Adipocyte (in vitro differentiated cells): ENCODE data around the gene CTXND1.

Experiments
- DNase-seq: peaks from one replicate; pipeline ENCODE4 v3.0.0-alpha.2; 2015; ENCODE audit warnings: low read depth
- H3K27me3 ChIP-seq: replicated peaks from 2 replicates; pipeline ENCODE4 v1.7.0; 2013; ENCODE audit warnings: mild to moderate bottlenecking, low read length, moderate library complexity; ENCODE audit not compliant: control insufficient read depth, insufficient read depth
- H3K36me3 ChIP-seq: 2 replicates; pipeline ENCODE4 v1.7.0; 2013; ENCODE audit warnings: low read length, mild to moderate bottlenecking, moderate library complexity; ENCODE audit not compliant: control insufficient read depth, insufficient read depth, severe bottlenecking
- H3K4me1 ChIP-seq: 2 replicates; pipeline ENCODE4 v1.7.0; 2013; ENCODE audit warnings: mild to moderate bottlenecking, low read length, moderate library complexity; ENCODE audit not compliant: control insufficient read depth, insufficient read depth
- H3K4me3 ChIP-seq: 2 replicates; pipeline ENCODE4 v1.7.0; 2013; ENCODE audit warnings: mild to moderate bottlenecking, low read length, moderate library complexity
- H3K9ac ChIP-seq: 2 replicates; pipeline ENCODE4 v1.7.0; 2013; ENCODE audit warnings: mild to moderate bottlenecking, low read length, moderate library complexity
- H3K9me3 ChIP-seq: 2 replicates; pipeline ENCODE4 v1.7.0; 2013; ENCODE audit warnings: mild to moderate bottlenecking, low read length, moderate library complexity; ENCODE audit not compliant: control insufficient read depth

The CTXND1 gene

DNA sequence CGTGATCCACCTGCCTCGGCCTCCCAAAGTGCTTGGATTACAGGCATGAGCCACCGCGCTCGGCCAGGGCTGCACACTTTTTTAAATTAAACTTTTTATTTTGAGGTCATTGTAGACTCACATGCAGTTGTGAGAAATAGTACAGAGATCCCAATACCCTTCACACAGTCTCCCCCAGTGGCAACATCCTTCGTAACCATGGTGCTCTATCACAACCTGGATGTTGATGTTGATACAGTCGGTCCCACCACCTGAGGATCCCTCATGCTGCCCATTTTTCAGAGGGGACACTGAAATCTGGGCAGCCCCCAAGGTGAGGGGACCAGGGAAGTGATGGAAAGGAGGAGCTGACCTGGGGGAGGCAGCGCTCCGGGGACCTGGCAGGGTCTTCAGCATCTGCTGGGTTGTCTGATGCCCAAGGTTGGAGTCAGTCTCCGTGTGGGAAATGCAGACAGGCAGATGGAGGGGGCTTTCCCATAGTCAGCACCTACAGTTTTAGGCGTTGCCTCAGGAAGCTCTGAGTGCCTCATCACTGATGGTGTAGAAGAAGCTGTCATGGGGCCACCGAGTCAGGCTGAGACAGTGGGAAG lies 82.2 kb downstream of the CTXND1 start:
- Histone ChIP-seq H3K27me3 (no peaks in the 10 kb centered on the region), H3K4me1 (peaks cover 35% of the 10 kb centered on the region), H3K4me3 (no peak overlapping the region), H3K9ac (no peak overlapping the region), H3K9me3 (no peaks in the 10 kb centered on the region), H3K36me3 (peaks cover 15% of the 10 kb centered on the region)
- DNase-seq, result no peak

DNA sequence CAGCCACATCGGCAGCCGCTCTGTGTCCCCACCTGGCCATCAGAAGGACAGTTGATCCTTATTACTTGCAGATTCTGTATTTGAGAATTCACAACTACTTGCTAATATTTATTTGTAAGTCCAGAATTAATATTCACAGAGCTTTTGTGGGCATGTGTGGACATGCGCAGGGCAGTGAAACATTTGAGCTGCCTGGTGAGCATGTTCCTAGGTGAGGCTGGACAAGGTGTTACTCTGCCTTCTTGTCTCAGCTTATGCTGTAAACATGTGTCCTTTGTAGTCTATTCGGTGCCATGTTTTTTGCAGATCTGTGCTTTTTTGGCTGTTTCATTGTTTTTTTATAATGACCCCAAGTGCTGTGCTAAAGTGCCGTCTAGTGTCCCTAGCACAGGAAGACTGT lies 83.6 kb downstream of the CTXND1 start:
- H3K9ac ChIP-seq, result no peak overlapping the region
- no peak for DNase-seq
- H3K4me3 ChIP-seq, result no peak overlapping the region
- peaks cover 29% of the 10 kb centered on the region for H3K36me3 ChIP-seq
- H3K4me1 ChIP-seq, result peaks cover 21% of the 10 kb centered on the region
- no peaks in the 10 kb centered on the region for H3K27me3 ChIP-seq
- H3K9me3 ChIP-seq, result no peaks in the 10 kb centered on the region

DNA sequence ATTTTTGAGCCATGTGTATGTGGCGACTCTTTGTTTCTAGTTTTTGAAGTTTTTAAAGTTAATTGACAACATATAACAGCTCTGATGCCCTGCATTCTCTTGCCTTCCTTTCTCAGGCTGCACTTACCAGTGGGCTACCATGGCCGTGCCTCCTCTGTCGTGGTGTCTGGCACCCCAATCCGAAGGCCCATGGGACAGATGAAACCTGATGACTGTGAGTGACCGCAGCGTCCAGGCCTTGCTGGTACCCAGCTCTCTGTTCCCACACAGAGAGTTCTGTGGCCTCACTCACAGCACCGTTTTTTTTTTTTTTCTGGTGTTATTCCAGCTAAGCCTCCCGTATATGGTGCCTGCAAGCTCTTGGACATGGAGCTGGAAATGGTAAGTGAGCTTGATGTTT lies 84.1 kb downstream of the CTXND1 start:
- Histone ChIP-seq H3K4me1 (peaks cover 16% of the 10 kb centered on the region), H3K27me3 (no peaks in the 10 kb centered on the region), H3K4me3 (no peak overlapping the region), H3K36me3 (peaks cover 33% of the 10 kb centered on the region), H3K9me3 (no peaks in the 10 kb centered on the region), H3K9ac (no peak overlapping the region)
- no peak for DNase-seq

DNA sequence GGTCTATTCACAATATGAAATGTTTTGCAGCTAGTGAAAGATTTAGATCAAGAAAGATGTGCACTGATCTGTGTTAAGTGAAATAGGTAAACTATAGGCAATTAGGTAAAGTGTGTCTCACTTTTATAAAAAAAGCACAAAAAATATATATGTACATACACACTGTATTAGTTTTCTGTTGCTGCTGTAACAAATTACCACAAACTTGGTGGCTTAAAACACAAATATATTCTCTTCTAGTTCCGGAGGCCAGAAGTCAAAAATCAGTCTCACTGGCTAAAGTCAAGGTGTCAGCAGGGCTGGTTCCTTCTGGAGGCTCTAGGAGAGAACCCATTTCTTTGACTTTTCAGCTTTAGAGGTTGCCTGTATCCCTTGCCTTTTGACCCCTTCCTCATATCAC lies 88.1 kb downstream of the CTXND1 start:
- no peak overlapping the region for H3K4me3 ChIP-seq
- H3K4me1 ChIP-seq, result peaks cover 35% of the 10 kb centered on the region
- H3K27me3 ChIP-seq, result no peaks in the 10 kb centered on the region
- H3K36me3 ChIP-seq, result peaks cover 57% of the 10 kb centered on the region
- H3K9me3 ChIP-seq, result no peaks in the 10 kb centered on the region
- no peak for DNase-seq
- H3K9ac ChIP-seq, result no peak overlapping the region

DNA sequence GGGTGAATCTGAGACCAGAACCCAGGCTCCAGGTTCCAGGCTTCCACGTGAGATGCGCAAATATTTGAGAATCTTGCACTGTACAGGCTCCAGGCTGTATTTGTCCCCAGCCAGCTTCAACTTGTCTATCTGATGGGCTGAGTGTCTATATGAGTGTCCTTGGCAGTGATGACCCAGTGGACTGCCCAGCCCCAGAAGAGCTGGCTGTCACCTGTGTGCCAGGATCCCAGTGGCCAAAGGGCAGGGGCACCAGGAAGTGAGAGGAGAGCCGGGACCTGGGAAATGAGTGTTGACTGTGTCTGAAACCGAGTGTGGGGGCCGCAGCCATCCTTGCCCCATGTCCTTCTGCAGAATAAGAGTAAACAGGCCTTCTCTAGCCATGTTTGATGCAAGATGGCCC lies 88.8 kb downstream of the CTXND1 start:
- peaks cover 35% of the 10 kb centered on the region for H3K4me1 ChIP-seq
- no peaks in the 10 kb centered on the region for H3K27me3 ChIP-seq
- DNase-seq, result no peak
- no peak overlapping the region for H3K4me3 ChIP-seq
- H3K36me3 ChIP-seq, result peaks cover 56% of the 10 kb centered on the region
- no peak overlapping the region for H3K9ac ChIP-seq
- H3K9me3 ChIP-seq, result no peaks in the 10 kb centered on the region

DNA sequence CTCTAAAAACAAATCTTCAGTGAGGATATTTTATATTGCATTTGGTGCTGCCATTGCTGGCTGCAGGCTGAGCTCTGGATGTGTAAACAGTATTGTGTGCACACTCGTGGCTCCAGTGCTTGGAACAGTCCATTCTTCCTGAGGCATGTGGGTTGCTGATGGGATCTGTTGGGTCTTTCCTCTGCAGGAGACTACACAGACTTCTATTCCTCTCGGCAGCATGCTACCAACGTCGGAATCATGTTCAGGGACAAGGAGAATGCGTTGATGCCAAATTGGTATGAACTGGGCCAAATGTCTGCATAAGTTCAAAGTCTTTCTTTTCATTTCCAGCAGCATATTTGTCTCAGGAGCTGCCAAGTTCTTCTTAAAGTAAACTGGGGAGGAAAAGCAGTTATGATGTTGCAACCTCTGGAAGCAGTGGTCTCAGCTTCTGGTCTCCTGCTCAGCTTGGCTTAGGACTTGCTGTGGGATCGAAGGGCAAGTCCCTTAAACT lies 89.9 kb downstream of the CTXND1 start:
- DNase-seq, result peak; percentile 69
- H3K9me3 ChIP-seq, result no peaks in the 10 kb centered on the region
- peak overlapping the region; percentile 74 for H3K9ac ChIP-seq
- H3K4me1 ChIP-seq, result peaks cover 35% of the 10 kb centered on the region
- H3K4me3 ChIP-seq, result peak overlapping the region; percentile 27
- peaks cover 57% of the 10 kb centered on the region for H3K36me3 ChIP-seq
- H3K27me3 ChIP-seq, result no peaks in the 10 kb centered on the region

DNA sequence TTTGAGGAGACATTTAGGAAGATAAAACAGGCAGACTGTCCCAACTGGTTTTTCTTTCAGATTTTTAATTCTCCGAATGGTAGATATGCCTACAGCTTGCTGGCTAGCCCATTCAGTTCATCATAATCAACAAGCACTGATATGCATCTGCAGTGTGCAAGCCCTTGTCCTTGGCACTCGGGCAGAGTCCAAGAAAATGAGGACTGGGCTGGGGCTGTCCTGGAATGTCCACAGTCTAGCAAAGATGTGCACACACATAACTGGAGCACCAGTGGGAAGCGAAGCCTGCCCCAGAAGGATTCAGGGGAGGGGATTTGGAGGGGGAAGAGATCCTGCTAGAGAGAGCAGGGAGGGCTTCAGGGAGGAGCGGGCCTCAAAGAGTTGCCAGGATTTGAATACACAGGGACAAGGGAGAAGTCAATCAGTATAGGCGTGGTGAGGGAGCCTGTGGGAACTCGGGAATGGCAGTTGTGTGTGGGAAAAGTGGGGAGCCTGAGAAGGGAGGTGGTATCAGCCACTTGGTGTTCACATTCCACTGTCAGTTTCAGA lies 90.5 kb downstream of the CTXND1 start:
- Histone ChIP-seq H3K36me3 (peaks cover 57% of the 10 kb centered on the region), H3K27me3 (no peaks in the 10 kb centered on the region), H3K4me1 (peaks cover 35% of the 10 kb centered on the region), H3K9ac (peak overlapping the region; percentile 74), H3K4me3 (peak overlapping the region; percentile 27), H3K9me3 (no peaks in the 10 kb centered on the region)
- DNase-seq, result no peak

DNA sequence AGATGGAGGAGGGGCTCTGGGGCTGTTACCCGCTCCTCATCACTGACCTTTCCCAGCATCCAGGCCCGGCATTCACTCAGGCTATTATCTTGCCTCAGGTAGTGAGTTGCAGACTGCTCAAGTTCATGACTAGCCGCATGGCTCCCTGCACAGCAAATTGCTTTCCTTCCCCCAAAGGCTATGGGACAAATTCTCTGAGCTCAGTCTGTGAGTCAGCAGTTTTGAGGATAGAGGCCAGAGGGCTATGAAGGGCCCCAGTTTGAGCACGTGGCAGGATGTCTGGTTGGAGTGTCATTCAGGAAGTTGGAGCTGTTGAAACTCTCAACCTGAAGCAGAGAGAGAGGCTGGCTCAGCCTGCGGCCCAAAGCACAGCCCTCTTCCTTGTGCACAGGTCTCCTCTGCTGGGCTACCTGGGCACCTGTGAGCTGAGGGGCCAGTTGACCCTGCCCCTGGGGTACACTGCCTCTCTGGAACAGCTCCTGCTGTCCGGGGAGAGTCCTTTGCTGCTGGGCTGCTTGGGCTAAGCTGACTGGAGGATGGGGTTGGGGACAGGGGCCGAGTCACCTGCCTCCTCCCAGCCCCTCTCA lies 91.3 kb downstream of the CTXND1 start:
- peak; percentile 82 for DNase-seq
- Histone ChIP-seq H3K4me3 (peak overlapping the region; percentile 27), H3K36me3 (peaks cover 57% of the 10 kb centered on the region), H3K9ac (peak overlapping the region; percentile 74), H3K27me3 (no peaks in the 10 kb centered on the region), H3K9me3 (no peaks in the 10 kb centered on the region), H3K4me1 (peaks cover 38% of the 10 kb centered on the region)

DNA sequence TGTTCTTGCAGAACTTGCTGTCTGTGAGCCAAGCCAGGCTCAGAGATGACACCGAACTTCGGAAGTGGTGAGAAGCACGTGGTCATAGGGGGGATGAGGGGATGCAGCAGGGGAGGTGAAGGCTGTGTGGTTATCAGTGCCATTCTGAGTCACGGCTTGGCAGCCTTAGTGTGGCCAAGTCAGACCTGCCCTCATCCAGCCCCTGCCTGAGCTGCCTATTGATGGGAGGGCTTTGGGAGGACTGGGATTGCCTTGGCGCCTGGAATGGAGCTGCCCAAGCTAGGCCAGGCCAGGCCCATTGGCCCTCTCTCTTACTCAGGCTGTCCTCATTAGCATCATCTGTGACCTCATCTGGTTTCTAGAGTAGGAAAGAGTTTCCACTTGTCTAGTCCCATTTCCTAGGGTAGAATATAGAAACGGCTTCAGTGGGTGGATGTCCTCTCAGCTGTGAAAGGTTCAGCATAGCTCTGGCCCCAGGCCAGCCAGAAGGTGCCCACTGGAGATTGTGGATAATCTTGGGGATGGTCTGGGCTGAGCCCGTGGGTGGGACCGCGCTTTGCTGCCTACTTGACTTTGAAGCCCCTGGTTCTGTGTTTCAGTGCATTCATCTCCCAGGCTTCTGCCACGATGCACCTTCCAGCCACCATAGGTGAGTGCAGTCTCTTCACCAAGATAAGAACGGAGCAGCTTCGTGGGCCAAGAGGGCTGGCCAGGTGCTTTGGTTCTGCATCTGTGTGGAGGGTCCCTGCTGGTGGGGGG lies 92.0 kb downstream of the CTXND1 start:
- Histone ChIP-seq H3K36me3 (peaks cover 57% of the 10 kb centered on the region), H3K9me3 (no peaks in the 10 kb centered on the region), H3K9ac (peak overlapping the region; percentile 74), H3K4me1 (peaks cover 44% of the 10 kb centered on the region), H3K4me3 (no peak overlapping the region), H3K27me3 (no peaks in the 10 kb centered on the region)
- no peak for DNase-seq

DNA sequence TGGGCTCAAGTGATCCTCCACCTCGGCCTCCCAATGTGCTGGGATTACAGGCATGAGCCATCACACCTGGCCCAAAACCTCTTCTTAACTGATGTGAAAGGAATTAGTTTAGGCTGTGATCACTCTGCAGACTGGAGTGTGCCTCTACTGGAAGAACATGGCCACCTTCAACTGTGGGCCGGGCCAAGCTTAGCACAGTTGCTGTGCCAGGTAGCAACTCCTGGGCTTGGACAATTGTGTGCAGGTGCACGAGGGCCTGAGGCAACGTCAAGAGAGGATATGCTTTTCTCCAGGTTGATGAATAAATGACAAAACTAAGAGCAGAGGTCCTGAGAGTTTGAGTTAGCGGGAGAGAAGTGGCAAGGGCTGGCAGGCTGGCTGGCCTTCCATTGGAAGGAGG lies 92.7 kb downstream of the CTXND1 start:
- Histone ChIP-seq H3K4me3 (no peak overlapping the region), H3K36me3 (peaks cover 51% of the 10 kb centered on the region), H3K27me3 (no peaks in the 10 kb centered on the region), H3K4me1 (peaks cover 51% of the 10 kb centered on the region), H3K9me3 (no peaks in the 10 kb centered on the region), H3K9ac (no peak overlapping the region)
- DNase-seq, result no peak

DNA sequence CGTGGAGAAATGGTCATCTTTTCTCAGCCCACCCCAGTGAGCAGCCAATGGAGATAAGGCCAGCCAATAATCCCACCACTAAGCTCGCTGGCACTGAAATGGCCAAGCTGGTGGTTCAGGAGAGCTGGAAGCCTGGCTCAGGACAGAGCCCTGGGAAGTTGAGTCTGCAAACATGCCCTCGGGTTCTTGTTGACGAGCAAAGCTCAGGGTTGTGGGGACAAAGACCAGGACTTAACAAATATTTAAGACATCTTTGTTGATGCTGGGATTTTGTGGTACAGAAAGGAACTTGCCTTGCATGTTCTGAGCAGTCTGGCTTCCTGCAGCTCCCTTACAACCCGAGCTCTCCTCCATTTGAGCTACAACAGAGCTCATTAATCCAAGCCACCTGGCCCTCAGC lies 94.8 kb downstream of the CTXND1 start:
- no peak for DNase-seq
- Histone ChIP-seq H3K9ac (no peak overlapping the region), H3K27me3 (no peaks in the 10 kb centered on the region), H3K9me3 (no peaks in the 10 kb centered on the region), H3K4me1 (peaks cover 56% of the 10 kb centered on the region), H3K4me3 (no peak overlapping the region), H3K36me3 (peaks cover 33% of the 10 kb centered on the region)
